H1 (cell line): ENCODE results near the gene NME7.

Experiments
- ATF3 ChIP-seq: IDR thresholded peaks from 2 replicates; pipeline ENCODE4 v1.6.1; 2011; ENCODE audit warnings: low read depth, mild to moderate bottlenecking, low read length; ENCODE audit not compliant: insufficient read depth
- CEBPB ChIP-seq: IDR thresholded peaks from 2 replicates; pipeline ENCODE4 v1.6.1; 2012; ENCODE audit warnings: low read depth, low read length
- CREB1 ChIP-seq: IDR thresholded peaks from 2 replicates; pipeline ENCODE4 v1.6.1; 2012; ENCODE audit warnings: inconsistent platforms
- EZH2 ChIP-seq: fragments of 200-600 bp; sonication (generic); IDR thresholded peaks from 2 replicates; pipeline ENCODE4 v1.7.1; 2012; ENCODE audit warnings: low read depth, mild to moderate bottlenecking, moderate library complexity, low read length, inconsistent platforms; ENCODE audit not compliant: severe bottlenecking
- POLR2AphosphoS5 ChIP-seq: IDR thresholded peaks from 2 replicates; pipeline ENCODE4 v1.6.1; 2011; ENCODE audit warnings: low read depth, low read length
- RAD21 ChIP-seq, 2 experiments: IDR thresholded peaks in 1 of 2; conservative IDR thresholded peaks in 1 of 2; 2 replicates each; pipeline ENCODE4 v1.6.1; 2011; ENCODE audit warnings: low read depth in 2 of 2, low read length in 2 of 2, improper control_type of control experiment in 1 of 2, inconsistent platforms in 1 of 2, mild to moderate bottlenecking in 1 of 2, moderate library complexity in 1 of 2
- SP1 ChIP-seq: IDR thresholded peaks from 2 replicates; pipeline ENCODE4 v1.6.1; 2011; ENCODE audit warnings: low read depth, low read length
- TAF1 ChIP-seq: IDR thresholded peaks from 2 replicates; pipeline ENCODE4 v1.6.1; 2011; ENCODE audit warnings: mild to moderate bottlenecking, low read depth, low read length
- TF ChIP-seq, protein P1 (sequence below), 3 experiments: IDR thresholded peaks; 1 replicate in 2 of 3; 2 replicates in 1 of 3; pipeline versions ENCODE4 v1.5.1 to v1.6.1; 2011; ENCODE audit warnings: low read length in 3 of 3, mild to moderate bottlenecking in 3 of 3, inconsistent platforms in 2 of 3, low read depth in 1 of 3, moderate library complexity in 1 of 3; ENCODE audit not compliant: insufficient read depth in 1 of 3; ENCODE audit errors: control extremely low read depth in 1 of 3

DNA sequence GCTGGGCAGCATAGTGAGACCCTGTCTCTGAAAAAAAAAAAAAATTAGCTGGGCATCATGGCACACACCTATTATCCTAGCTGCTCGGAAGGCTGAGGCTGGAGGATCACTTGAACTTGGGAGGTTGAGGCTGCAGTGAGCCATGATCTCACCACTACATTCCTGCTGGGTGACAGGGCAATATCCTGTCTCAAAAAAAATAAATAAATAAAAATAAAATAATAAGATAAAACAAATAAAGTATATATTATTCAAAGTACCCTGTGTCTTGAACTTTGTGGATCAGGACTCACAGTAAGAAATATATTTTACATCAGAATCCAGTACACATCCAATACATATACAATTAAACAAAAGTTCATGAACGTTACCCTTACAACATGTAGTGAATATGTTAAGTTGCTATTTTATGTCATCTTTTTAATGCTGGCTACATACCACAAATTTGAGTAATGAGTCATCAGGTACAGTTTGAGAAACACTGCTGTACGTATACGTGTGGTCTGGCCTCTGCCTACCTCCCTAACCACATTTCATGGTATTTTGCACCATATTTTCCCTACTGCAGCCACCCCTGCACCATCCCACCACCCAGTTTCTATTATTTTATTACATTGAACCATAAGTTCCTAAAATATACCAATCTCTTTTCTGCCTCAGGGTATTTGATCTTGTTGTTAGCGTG lies 4.4 kb downstream of the NME7 start:
- TF ChIP-seq TAF1 (no peak), CREB1 (no peak), POLR2AphosphoS5 (no peak), RAD21 (IDR thresholded peaks at IDR 0.05 in 1 of 2, conservative IDR thresholded peaks at IDR 0.05 in 1 of 2; ENCODE audit: low read depth in 2 of 2, low read length in 2 of 2) (no peak), SP1 (no peak), CEBPB (no peak), ATF3 (no peak), EZH2 (no peak)
- TF ChIP-seq, protein P1, sequence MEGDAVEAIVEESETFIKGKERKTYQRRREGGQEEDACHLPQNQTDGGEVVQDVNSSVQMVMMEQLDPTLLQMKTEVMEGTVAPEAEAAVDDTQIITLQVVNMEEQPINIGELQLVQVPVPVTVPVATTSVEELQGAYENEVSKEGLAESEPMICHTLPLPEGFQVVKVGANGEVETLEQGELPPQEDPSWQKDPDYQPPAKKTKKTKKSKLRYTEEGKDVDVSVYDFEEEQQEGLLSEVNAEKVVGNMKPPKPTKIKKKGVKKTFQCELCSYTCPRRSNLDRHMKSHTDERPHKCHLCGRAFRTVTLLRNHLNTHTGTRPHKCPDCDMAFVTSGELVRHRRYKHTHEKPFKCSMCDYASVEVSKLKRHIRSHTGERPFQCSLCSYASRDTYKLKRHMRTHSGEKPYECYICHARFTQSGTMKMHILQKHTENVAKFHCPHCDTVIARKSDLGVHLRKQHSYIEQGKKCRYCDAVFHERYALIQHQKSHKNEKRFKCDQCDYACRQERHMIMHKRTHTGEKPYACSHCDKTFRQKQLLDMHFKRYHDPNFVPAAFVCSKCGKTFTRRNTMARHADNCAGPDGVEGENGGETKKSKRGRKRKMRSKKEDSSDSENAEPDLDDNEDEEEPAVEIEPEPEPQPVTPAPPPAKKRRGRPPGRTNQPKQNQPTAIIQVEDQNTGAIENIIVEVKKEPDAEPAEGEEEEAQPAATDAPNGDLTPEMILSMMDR (IDR thresholded peaks at IDR 0.05; ENCODE audit: control extremely low read depth in 1 of 3, insufficient read depth in 1 of 3, low read depth in 1 of 3, low read length in 3 of 3), result no peak
